ENCODE data around the gene SYT11.
"Not testable (repeated sequence)": the region's sequence is repeated elsewhere in the genome, so short reads cannot be mapped to it uniquely, and the experiment has no call there.

The SYT11 gene

DNA sequence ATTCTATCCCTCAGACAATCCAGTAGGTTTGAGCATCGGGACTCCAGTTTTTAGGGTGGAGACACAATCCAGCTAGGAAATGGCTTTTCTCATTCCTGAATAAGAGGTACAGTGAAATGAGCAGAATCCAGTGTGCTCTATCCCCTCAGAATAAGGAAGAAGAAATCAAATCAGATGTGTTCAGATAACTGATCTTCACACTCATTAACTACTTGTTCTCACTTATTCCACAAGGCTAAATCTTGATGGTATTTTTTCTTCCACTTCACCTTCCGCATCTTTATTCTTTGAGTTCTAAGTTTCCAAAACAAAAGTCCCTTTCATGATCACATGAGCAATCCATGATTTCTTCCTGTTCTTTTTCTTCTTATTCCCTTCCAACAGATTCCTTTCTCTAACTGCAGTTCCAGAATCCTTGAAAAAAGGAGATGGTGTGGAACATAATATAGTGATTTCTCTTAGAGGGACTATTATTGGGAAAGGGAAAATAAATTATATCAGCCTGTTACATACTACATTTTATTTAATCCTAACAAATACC lies 1.7 kb downstream of the SYT11 start:
- DNase-seq (ENCODE audit: low spot score), result no peak

DNA sequence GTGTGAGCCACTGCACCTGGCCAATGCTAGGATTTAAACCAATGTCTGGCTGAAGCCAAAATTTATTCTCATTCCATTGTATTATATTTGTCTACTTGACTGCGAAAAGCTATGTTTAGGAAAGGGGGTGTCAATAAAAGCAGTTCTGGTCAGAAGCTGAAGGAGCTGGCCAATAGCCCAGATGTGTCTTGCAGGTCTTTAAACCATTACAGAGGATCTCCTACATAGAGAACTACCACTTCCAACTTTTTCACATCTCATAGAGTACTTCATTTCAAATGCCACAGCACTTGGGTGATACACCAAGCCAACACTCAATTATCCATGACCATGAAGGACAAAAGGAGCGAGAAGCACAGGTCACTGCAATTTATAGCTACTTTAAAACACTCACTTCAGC lies 2.5 kb downstream of the SYT11 start:
- DNase-seq (ENCODE audit: low spot score), result no peak

DNA sequence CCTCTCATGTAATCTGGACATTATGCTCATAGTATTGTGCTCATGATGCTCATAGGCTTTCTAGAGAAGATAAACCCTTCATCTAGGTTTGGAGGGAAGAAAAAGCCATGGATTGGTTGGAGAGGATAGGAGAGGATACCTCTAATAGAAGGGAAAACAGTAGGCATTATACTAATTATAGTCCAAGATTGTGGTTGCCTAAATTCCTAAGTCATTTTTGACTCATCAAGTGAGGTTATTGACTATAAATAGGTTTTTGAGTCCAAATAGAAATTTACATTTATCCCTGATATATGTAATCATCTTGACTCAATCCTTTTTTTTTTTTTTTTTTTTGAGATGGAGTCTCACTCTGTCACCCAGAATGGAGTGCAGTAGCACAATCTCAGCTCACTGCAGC lies 5.0 kb downstream of the SYT11 start:
- DNase-seq (ENCODE audit: low spot score), result no peak

DNA sequence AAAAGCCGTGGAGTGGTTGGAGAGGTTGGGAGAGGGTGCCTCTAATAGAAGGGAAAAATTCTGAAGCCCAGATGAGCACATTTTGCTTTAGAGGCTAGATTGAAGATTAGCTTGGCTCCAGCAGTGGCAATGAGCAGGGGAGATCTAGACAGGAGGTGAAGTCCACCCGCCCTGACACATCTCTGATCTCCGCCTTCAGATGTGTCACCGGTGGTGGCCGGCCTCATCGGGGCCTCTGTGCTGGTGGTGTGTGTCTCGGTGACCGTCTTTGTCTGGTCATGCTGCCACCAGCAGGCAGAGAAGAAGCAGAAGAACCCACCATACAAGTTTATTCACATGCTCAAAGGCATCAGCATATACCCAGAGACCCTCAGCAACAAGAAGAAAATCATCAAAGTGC lies 8.4 kb downstream of the SYT11 start:
- no peak for DNase-seq (ENCODE audit: low spot score)

DNA sequence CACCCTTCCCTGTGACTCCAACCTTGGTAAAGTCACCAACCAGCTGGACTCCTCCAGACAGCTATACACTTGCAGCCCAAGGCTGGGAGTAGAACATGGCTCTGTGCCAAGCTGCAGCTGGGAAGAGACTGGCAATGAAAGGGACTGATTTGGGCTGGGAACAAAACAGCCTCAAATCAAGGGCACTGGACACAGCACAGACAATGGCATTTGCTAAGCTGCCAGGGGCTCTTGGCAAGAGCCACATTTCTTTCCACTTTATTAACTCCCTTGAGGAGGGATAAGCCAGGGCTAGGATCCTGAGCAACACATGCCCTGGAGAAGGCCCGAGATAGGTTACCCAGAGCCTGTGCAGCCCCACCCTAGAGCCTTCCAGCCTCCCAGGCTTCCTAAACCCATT lies 12.0 kb downstream of the SYT11 start:
- DNase-seq (ENCODE audit: low spot score), result peak; percentile 83

DNA sequence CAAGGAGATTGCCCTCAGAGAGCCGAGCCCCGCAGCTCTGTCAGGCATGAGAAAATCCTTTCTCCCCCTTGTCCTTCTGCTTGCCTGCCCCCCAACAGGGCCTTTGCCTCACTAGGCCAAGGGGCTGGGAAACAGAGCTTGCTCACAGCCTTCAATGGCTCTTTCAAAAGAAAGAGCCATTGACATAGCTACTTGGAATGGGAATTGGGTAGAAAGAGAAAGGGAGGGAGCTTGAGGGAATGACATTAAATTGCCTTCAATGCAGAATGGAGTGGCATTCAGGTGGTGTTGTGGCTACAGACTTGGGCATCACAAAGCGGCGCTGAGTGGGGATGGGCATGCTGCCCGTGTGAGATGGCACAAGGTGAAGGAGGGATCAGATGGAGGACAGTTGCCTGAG lies 13.2 kb downstream of the SYT11 start:
- DNase-seq (ENCODE audit: low spot score), result no peak

DNA sequence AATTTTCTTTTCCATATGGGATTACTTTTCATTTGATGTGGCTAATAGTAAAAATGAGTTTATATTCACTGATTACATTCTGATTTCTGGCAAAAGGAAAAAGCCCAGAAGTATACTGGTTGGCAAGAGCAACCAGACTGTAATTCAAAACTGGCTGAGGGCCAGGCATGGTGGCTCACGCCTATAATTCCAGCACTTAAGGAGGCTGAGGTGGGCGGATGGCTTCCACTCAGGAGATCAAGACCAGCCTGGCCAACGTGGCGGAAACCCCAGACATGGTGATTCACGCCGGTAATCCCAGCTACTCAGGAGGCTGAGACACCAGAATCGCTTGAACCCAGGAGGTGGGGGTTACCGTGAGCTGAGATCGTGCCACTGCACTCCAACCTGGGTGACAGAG lies 14.5 kb downstream of the SYT11 start:
- DNase-seq (ENCODE audit: low spot score), result no peak

DNA sequence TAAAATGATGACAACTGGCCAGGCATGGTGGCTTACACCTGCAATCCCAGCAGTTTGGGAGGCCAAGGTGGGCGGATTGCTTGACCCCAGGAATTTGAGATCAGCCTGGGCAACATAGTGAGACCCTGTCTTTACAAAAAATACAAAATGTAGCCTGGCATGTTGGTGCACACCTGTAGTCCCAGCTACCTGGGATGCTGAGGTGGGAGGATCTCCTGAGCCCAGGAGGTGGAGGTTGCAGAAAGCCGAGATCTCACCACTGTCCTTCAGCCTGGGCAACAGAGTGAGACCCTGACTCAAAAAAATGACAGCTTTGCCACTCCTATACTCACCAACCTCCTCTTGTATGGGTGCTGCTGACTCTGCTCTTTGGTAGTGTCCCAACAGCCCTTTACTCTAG lies 18.6 kb downstream of the SYT11 start:
- DNase-seq (ENCODE audit: low spot score), result no peak

DNA sequence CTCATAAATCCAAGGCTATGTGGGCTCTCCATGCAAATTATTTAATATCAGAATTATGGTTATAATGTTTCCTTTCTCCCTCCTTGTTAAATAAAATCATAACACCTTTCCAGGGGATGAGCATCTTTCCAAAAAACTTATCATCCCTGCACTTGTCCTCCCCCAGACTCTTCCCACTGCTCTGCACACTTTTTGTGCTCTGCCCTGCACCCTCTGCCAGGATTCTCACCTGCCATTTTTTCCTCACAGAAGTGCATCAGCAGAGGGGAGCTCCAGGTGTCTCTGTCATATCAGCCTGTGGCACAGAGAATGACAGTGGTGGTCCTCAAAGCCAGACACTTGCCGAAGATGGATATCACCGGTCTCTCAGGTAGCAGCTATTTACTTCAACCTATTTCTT lies 20.9 kb downstream of the SYT11 start:
- no peak for DNase-seq (ENCODE audit: low spot score)

DNA sequence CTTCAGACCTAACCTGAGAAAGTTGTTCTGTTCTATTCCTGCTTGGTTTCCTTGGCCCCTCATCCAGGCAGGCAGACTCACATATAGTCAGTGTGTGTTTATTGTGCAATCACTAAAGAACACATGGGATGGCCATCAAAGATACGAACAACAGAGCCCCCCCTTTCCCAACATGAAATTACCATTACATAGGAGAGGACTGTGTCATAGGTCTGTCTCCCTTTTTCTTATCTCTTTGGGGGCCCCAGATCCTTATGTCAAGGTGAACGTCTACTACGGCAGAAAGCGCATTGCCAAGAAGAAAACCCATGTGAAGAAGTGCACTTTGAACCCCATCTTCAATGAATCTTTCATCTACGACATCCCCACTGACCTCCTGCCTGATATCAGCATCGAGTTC lies 21.6 kb downstream of the SYT11 start:
- DNase-seq (ENCODE audit: low spot score), result no peak

DNA sequence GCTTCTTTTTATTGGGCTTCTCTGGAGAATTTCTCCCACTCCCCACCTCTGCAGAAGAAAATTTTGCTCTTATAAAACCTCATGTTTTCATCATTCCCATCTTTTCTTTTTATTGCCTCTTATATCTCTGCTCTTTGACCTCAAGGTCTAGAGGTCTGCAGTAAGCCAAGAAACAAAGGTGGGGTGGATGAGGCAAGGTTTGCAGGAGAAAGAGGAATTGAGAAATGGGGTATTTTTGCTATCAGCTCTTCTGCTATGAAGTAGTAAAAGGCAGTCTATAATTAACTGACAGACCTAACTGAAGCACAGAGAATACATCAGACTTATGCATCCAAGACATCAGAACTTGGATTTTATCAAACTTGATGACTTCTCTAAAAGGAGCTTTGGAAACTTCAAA lies 22.9 kb downstream of the SYT11 start:
- no peak for DNase-seq (ENCODE audit: low spot score)

DNA sequence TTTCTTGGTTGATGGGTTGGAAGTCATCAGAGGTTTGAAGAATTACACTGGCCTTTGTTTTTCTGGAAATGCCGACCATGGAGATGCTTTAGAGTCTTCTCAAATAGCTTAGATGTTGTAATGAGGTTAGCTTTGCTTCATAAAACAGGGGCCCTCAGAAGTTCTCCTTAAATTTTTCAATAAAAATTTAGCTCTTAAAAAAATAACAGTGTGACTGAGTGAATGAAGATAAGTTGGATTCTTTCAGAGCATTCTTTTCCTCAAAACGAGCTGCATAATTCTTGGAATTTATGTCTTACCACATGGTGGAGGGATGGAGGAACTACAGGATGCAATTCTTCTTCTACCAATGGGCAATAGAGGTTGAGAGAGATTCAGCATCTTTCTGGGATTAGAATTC lies 23.4 kb downstream of the SYT11 start:
- no peak for DNase-seq (ENCODE audit: low spot score)

DNA sequence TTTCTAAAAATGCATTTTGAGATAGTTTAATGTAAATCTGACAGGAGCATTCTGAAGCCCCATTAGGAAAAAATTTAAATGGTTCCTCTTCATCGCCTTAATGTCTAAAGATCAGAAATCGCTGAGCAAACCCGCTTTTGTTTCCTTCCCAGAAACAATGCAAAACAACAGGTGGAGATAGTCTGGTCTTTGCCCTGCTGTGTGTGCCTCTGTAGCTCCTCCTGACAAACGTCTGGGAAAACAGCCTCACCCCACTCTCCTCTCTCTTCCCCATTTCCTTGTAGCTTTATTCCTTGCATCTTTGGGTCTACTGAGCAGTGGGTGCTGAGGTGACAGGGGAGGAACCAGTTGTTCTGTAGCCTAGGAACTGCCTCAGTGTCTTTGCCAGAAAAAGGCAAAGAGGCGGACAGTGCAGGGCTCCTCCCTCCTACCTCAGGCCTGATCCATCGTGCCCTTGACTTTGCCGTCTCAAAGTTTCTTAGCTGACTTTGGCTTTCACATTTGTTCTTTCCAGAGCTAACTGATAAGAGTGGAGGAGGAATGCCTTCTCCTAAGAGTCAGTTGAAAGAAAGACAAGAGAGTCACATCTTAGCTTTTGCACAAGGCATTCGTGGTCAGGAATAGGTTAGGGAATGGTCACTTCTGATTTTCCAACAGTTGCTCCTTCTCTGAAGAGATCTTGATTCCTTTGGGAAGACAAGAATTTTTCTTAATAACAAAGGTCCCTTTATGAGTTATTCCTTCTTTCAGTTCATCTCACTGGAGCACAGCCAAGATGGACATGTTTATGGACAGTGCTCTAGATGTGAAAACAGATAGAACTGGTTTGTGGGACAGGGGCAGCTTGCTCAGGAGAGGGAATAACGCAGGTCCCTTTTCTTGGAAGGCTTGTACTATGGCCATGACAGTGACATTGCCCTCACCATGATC lies 24.9 kb downstream of the SYT11 start:
- DNase-seq (ENCODE audit: low spot score), result no peak

DNA sequence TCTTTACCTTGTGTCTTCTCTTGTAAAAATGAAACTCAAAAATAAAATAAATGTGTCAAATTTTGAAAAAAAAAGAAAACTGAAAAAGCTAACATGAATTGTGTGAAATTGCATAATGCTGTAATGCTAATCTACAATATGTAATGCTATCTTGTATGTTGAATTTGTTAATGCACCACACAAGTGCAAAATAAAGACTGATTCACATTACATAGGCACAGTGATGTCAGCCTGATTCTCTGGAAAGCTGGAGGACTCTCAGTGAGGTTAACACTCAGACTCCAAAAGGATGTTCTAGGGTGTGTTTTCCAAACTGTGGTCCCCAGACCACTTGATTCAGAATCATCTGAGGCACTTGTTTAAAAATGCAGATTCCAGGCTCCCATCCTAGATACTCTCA lies 25.6 kb downstream of the SYT11 start:
- DNase-seq (ENCODE audit: low spot score), result no peak

DNA sequence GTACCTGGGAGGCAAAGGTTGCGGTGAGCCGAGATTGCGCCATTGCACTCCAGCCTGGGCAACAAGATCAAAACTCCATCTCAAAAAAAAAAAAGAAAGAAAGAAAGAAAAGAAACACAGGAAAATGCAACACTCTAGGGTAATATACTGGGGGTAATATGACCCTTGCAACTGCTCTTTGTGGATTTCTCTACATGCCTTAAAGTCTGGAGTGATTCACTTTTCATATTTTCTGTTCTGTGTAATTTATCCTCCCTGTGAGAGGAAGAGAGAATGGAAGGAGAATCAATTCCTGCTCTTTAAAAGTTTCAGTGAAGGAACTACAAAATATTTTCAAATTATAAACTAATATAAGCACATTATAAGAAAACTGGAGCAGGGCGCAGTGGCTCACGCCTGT lies 29.1 kb downstream of the SYT11 start:
- DNase-seq (ENCODE audit: low spot score), result no peak

DNA sequence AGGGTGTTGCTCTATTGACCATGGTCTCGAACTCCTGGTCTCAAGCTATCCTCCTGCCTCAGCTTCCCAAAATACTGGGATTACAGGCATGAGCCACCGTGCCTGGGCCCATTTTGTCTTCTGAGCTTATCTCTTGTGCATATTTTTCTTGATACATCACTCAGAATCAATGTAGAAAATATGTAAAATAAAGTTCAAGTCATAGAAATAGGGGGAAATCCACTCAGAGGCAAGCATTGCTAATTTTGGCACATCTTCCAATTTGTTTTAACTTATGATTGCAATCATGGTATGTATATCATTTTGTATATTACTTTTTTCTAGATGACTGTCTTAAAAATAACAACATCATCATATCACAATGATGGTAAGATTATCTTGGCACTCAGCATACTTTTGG lies 30.2 kb downstream of the SYT11 start:
- DNase-seq (ENCODE audit: low spot score), result no peak

DNA sequence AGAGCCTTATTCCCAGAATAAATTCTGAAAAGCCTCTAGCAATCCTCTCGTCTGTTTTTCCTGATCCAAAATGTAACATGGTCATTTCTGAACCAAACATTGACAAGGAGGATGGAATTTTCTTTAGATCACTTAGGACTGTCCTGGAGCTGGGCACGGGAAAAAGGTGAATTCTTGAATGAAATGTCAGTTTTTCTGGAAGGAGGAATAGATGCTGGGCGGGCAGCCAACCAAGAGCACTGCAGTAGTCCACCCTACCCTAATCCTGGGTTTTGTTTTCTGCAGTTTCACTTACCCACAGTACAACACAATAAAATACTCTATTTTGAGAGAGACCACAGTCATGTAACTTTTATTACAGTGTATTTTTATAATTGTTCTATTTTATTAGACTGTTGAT lies 30.9 kb downstream of the SYT11 start:
- DNase-seq (ENCODE audit: low spot score), result no peak

DNA sequence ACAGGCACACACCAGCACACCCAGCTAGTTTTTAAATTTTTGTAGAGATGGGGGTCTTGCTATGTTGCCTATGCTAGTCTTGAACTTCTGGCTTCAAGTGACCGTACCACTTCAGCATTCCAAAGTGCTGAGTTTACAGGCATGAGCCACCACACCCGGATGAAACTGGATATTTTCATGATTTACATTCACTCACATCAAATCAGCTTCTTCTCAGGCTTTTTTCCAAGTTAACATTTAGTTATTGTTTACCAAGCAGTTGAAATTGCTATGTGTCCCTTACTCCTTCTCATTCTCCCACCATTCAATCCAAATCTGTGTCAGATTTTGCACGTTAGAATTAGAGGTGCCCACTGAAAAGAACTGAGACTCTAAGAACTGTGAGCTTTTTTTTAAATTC lies 33.4 kb downstream of the SYT11 start:
- DNase-seq (ENCODE audit: low spot score), result no peak

DNA sequence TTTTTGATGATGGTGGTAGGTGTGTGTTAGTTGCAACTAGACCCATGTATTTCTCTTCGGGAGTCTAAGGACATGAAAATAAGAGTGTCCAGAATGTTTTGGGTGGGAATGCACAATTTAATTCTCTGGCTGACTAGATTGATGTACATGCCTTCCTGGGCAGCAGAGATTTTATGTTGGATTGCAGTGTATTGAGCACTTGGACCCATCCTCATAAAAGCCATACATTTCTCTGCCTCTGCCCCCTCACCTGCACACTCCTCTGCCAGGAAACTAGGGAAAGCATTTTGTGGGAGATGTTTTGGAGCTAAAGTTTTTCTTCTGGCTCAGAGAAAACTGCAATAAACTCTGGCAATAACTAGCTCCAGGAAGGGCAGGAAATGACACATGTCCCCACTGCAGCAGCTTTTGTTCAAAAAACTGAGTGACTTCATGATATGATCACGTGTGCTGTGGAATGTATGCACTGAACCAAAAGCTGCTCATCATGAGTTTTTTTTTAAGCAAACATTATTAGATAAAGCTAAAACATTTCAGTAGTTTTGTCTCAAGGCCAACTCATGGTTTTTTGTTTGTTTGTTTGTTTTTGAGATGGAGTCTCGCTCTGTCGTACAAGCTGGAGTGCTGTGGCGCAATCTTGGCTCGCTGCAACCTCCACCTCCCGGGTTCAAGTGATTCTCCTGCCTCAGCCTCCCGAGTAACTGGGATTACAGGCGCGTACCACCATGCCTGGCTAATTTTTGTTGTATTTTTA lies 34.2 kb downstream of the SYT11 start:
- no peak for DNase-seq (ENCODE audit: low spot score)

DNA sequence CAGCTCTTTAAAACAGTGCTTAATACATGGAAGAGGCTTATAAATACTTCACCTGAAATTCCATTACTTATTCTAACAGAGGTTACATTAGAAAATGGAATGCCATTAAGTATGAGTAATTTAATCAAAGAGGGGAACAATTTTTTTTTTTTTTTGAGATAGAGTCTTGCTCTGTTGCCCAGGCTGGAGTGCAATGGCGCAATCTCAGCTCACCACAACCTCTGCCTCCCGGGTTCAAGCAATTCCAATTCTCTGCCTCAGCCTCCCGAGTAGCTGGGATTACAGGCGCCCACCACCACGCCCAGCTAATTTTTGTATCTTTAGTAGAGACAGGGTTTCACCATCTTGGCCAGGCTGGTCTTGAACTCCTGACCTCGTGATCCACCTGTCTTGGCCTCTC lies 36.2 kb downstream of the SYT11 start:
- DNase-seq (ENCODE audit: low spot score), result not testable (repeated sequence)

DNA sequence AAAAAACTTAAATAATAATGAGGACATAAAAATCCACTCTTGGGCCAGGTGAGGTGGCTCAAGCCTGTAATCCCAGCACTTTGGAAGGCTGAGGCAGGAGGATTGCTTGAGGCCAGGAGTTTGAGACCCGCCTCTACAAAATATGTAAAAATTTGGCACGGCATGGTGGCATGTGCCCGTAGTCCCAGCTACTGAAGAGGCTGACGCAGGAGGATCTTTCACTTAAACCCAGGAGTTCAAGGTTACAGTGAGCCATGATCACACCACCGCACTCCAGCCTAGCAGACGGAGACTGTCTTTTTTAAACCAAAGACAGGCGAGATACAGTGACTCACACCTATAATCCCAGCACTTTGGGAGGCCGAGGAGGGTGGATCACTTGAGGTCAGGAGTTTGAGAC lies 37.1 kb downstream of the SYT11 start:
- not testable (repeated sequence) for DNase-seq (ENCODE audit: low spot score)

DNA sequence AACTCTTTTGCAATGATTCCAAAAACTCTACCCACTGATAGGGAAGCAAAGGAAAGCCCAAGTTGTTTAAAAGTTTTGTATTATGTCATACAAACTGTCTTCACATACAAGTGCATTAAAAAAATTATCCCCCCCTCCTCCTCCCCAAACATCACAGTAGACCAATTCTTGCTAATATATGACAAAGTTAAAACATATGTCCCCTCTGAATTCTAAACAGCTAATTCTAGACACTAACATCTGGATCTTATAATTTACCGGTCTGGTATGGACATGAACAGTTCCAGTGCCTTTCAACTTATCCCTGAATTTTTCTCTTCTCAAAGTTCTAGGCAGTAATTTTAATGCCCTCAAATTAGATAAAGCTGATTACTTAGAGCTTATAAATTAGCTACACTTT lies 38.4 kb downstream of the SYT11 start:
- DNase-seq (ENCODE audit: low spot score), result no peak

DNA sequence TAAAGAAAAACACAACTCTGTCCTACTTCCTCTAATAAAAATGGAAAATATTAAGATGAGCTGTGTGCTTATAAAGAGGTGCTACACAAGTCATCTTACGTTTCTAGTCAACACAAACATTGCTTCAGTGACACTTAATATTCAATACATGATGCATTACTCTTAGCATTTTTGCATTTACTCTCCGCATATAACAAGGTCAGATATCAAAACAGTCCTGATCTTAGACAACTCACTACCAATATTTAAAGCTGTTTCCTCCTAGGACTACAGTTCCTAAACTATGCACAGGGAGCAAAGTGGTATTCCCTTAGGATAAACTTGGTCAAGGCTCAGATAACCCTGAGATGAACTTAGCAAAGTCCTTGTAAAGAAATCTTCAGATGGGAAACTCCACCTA lies 39.5 kb downstream of the SYT11 start:
- no peak for DNase-seq (ENCODE audit: low spot score)

Measured in D341Med (cell line).